Spleen (tissue), 7 donors: Measurements from ENCODE around the gene PLCB1.

Experiments
- POLR2A ChIP-seq, 3 donors: fragments of 450-650 bp; IDR thresholded peaks; one replicate each; pipeline ENCODE4 v1.5.1; 2017; ENCODE audit warnings: antibody characterized with exemption in 3 of 3, mild to moderate bottlenecking in 1 of 3
- POLR2AphosphoS5 ChIP-seq, 3 donors: sonication (generic); formaldehyde crosslinking; IDR thresholded peaks; one replicate each; pipeline ENCODE4 v1.5.1; 2017; ENCODE audit warnings: antibody characterized with exemption in 3 of 3
- TF ChIP-seq, protein P1 (sequence below), 11 experiments: fragments of 200-600 bp in 7 of 11; fragments of 450-650 bp in 4 of 11; sonication (generic) in 4 of 11; IDR thresholded peaks in 8 of 11; conservative IDR thresholded peaks in 3 of 11; 1 replicate in 7 of 11; 2 replicates in 4 of 11; pipeline versions ENCODE4 v1.4.0 to v1.8.0; 2016 to 2021; ENCODE audit warnings: antibody characterized with exemption in 11 of 11, inconsistent platforms in 4 of 11, mild to moderate bottlenecking in 1 of 11
- donor health status: DM: no; HTN: no; CAD: no; lungs with moderate emphysema.
- donor health status: DM: no; HTN: no; CAD: no.
- donor health status: DM: no; HTN: no; CAD: no.

DNA sequence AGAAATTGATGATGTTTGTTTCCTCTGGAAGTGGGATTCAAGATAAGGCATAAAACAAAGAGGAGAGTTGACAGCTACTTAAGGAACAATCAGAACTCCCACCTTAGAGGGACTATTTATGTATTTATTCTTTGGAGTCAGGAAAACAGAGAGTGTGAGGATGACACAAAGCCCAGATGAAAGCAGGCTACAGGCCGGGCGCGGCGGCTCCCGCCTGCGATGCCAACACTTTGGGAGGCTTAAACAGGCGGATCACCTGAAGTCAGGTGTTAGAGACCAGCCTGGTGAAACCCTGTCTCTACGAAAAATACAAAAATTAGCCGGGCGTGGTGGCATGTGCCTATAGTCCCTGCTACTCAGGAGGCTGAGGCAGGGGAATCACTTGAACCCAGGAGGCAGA lies 543.8 kb downstream of the PLCB1 start:
- TF ChIP-seq, protein P1, sequence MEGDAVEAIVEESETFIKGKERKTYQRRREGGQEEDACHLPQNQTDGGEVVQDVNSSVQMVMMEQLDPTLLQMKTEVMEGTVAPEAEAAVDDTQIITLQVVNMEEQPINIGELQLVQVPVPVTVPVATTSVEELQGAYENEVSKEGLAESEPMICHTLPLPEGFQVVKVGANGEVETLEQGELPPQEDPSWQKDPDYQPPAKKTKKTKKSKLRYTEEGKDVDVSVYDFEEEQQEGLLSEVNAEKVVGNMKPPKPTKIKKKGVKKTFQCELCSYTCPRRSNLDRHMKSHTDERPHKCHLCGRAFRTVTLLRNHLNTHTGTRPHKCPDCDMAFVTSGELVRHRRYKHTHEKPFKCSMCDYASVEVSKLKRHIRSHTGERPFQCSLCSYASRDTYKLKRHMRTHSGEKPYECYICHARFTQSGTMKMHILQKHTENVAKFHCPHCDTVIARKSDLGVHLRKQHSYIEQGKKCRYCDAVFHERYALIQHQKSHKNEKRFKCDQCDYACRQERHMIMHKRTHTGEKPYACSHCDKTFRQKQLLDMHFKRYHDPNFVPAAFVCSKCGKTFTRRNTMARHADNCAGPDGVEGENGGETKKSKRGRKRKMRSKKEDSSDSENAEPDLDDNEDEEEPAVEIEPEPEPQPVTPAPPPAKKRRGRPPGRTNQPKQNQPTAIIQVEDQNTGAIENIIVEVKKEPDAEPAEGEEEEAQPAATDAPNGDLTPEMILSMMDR (IDR thresholded peaks at IDR 0.05 in 8 of 11, conservative IDR thresholded peaks at IDR 0.05 in 3 of 11) = no peak
- TF ChIP-seq POLR2A (IDR thresholded peaks at IDR 0.05) = no peak
- TF ChIP-seq POLR2AphosphoS5 (IDR thresholded peaks at IDR 0.05) = no peak
